ENCODE measurements around the gene METTL6. TPM values are rescaled to one million over a fixed set of nuclear protein-coding genes. Genes with fewer than 3 reads are reported as not detected.
"Not testable (repeated sequence)": the region's sequence is repeated elsewhere in the genome, so short reads cannot be mapped to it uniquely, and the experiment has no call there.

METTL6 gene
- polyA plus RNA-seq, 1 donor: 16.7 TPM

DNA sequence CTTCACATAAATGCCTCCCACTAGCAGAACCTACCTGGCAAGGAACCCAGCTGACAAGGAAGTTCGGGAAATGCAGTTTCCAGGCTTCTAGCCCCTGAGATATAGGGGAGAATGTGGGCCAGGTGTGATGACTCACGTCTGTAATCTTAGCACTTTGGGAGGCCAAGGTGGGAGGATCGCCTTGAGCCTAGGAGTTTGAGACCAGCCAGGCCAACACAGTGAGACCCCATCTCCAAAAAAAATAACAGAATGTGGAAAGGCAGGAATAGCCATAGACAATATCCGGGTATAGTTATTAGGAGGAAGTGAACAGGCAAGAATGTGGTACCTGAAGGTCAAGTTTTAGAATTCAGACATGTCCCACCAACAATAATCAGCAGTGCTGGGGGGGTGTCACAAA lies 54.4 kb downstream of the METTL6 start:
- Histone ChIP-seq H3K36me3 (ENCODE audit: control insufficient read depth, insufficient read depth, low read length) (no peaks in the 10 kb centered on the region), H3K4me3 (ENCODE audit: low read length) (no peak overlapping the region), H3K9me3 (ENCODE audit: control insufficient read depth, low read depth, low read length) (no peaks in the 10 kb centered on the region), H3K27me3 (ENCODE audit: control insufficient read depth, insufficient read depth, low read length) (no peaks in the 10 kb centered on the region), H3K27ac (ENCODE audit: low read length) (no peak overlapping the region), H3K4me1 (ENCODE audit: control insufficient read depth, insufficient read depth, low read length) (no peaks in the 10 kb centered on the region)
- no CpG with 5 or more reads among the region's 4 CpGs for WGBS (ENCODE audit: insufficient coverage, low lambda C conversion rate)
- no peak for DNase-seq

- no peaks in the 10 kb centered on the region for H3K9me3 ChIP-seq (ENCODE audit: control insufficient read depth, low read depth, low read length)
- no peak for DNase-seq
- 94% methylated on average over 2 of the region's 6 CpGs for WGBS (ENCODE audit: insufficient coverage, low lambda C conversion rate)
- no peaks in the 10 kb centered on the region for H3K4me1 ChIP-seq (ENCODE audit: control insufficient read depth, insufficient read depth, low read length)
- H3K4me3 ChIP-seq (ENCODE audit: low read length): no peak overlapping the region
- H3K27me3 ChIP-seq (ENCODE audit: control insufficient read depth, insufficient read depth, low read length): no peaks in the 10 kb centered on the region
- H3K36me3 ChIP-seq (ENCODE audit: control insufficient read depth, insufficient read depth, low read length): no peaks in the 10 kb centered on the region
- no peak overlapping the region for H3K27ac ChIP-seq (ENCODE audit: low read length)
Measured at GRCh38 chr3:15368561-15369135, 58.7 kb downstream of the METTL6 start.

GRCh38 chr3:15367059-15367458 lies 60.3 kb downstream of the METTL6 start:
- no peak overlapping the region for H3K4me3 ChIP-seq (ENCODE audit: low read length)
- no peaks in the 10 kb centered on the region for H3K9me3 ChIP-seq (ENCODE audit: control insufficient read depth, low read depth, low read length)
- H3K36me3 ChIP-seq (ENCODE audit: control insufficient read depth, insufficient read depth, low read length): no peaks in the 10 kb centered on the region
- WGBS (ENCODE audit: insufficient coverage, low lambda C conversion rate): 100% methylated on average over 1 of the region's 1 CpG
- H3K4me1 ChIP-seq (ENCODE audit: control insufficient read depth, insufficient read depth, low read length): peaks cover 5% of the 10 kb centered on the region
- H3K27me3 ChIP-seq (ENCODE audit: control insufficient read depth, insufficient read depth, low read length): no peaks in the 10 kb centered on the region
- H3K27ac ChIP-seq (ENCODE audit: low read length): no peak overlapping the region
- no peak for DNase-seq

DNA sequence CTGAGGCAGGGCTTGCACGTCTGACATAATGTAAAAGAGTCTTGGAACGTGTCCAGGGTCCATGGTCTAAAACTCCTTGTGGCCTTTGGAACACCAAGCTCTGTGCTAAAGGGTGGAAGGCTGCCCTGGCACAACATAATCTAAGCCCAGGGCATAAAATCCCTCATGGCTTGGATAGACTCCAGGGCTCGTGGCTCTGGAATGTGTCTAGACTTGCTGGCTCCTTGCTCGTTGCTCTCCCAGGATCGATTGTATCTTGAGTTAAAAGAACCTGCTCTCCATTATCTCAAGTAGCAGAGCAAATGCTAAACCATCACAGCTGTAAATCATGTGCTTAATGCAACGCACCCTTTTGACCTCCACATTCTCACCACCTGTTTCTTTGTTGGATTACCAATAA lies 63.3 kb downstream of the METTL6 start:
- not testable (repeated sequence) for H3K4me1 ChIP-seq (ENCODE audit: control insufficient read depth, insufficient read depth, low read length); H3K27ac ChIP-seq (ENCODE audit: low read length); H3K4me3 ChIP-seq (ENCODE audit: low read length); H3K9me3 ChIP-seq (ENCODE audit: control insufficient read depth, low read depth, low read length); H3K36me3 ChIP-seq (ENCODE audit: control insufficient read depth, insufficient read depth, low read length); H3K27me3 ChIP-seq (ENCODE audit: control insufficient read depth, insufficient read depth, low read length)
- DNase-seq: peak; percentile 60 to 88
- WGBS (ENCODE audit: insufficient coverage, low lambda C conversion rate): no CpG with 5 or more reads among the region's 6 CpGs

DNA sequence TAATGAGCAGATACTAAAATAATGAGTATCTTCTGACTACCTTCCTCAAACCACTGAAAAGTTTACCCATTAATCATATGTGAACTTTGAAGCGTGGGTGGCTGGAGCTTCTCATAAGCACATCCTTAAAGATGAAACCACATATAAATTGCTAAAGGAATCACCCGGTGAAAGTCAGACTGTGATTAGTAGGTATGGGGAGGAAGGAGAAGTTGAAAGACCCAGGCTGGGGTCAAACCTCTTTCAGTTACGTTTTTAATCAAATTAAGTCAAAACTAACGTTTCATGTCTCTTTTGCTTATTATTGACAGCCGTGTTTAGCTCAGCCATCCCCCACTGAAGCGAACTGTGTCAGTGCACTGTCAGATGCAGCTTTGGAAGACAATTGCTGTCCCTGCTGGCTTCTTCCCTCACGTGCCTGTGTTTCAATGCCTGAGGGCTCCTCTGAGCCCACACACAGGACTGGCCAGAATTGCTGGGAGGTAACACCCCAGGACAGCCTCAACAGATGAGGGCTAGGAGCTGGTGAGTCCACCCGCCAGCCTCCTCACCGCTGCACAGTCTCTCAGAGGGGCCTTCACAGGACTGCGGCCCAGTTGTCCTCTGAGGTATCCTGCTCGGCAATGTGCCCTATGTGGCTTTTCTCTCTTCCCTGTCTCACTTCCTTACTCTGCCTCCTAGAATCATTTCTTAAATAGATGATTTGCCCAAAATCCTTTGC lies 65.7 kb downstream of the METTL6 start:
- Histone ChIP-seq H3K27ac (ENCODE audit: low read length) (no peak overlapping the region), H3K27me3 (ENCODE audit: control insufficient read depth, insufficient read depth, low read length) (no peaks in the 10 kb centered on the region), H3K4me3 (ENCODE audit: low read length) (no peak overlapping the region), H3K4me1 (ENCODE audit: control insufficient read depth, insufficient read depth, low read length) (peaks cover 8% of the 10 kb centered on the region), H3K36me3 (ENCODE audit: control insufficient read depth, insufficient read depth, low read length) (no peaks in the 10 kb centered on the region), H3K9me3 (ENCODE audit: control insufficient read depth, low read depth, low read length) (no peaks in the 10 kb centered on the region)
- no peak for DNase-seq
- WGBS (ENCODE audit: insufficient coverage, low lambda C conversion rate): no CpG with 5 or more reads among the region's 11 CpGs

DNA sequence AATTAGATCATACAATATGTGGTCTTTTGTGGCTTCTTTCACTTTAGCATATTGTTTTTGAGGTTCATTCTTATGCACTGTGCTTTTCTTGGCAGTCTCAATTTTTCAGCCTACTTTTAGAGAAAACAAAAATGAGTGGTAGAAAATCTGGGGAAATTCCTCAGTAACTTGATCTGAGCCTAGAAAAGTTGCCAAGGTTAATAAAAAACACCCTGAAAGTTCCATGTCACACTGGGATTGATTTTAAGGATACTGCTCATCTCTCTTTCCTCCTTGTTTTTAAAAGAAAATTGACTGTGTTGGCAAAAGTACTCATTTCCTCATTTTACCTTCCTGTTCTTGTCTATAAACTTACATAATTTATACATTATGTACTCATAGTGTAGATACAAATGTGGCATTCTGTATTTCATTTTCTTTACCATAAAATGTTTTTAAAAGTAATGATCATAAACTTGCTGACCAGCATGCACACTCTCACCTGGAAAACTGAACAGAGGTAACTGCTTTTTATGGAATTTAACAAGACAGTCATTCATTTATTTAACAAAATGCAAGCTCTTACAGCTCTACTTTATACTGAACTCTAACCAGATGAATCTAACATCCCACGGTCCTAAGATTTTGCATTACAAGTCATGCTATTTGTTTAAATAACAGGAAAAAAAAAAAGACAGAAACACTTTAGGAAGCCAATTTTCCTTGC lies 66.4 kb downstream of the METTL6 start:
- WGBS (ENCODE audit: insufficient coverage, low lambda C conversion rate): no CpG with 5 or more reads among the region's 1 CpG
- Histone ChIP-seq H3K27ac (ENCODE audit: low read length) (no peak overlapping the region), H3K9me3 (ENCODE audit: control insufficient read depth, low read depth, low read length) (no peaks in the 10 kb centered on the region), H3K4me3 (ENCODE audit: low read length) (no peak overlapping the region), H3K4me1 (ENCODE audit: control insufficient read depth, insufficient read depth, low read length) (peaks cover 8% of the 10 kb centered on the region), H3K27me3 (ENCODE audit: control insufficient read depth, insufficient read depth, low read length) (no peaks in the 10 kb centered on the region), H3K36me3 (ENCODE audit: control insufficient read depth, insufficient read depth, low read length) (no peaks in the 10 kb centered on the region)
- no peak for DNase-seq

Other genes starting within 250 kb of the METTL6 start
- 46.7 TPM for gene CAPN7, start 221.3 kb downstream of the METTL6 start, polyA plus RNA-seq
- gene SH3BP5, start 95.0 kb downstream of the METTL6 start, polyA plus RNA-seq: 12.4 TPM
- gene EAF1, start 54 bp upstream of the METTL6 start, polyA plus RNA-seq: 21.3 TPM
- 4.7 TPM for gene COLQ, start 94.2 kb upstream of the METTL6 start, polyA plus RNA-seq
- gene HACL1, start 174.0 kb upstream of the METTL6 start, polyA plus RNA-seq: 23.3 TPM
- 27.8 TPM for gene BTD, start 174.2 kb upstream of the METTL6 start, polyA plus RNA-seq

All from large intestine (tissue), 3 donors.